Sigmoid colon (tissue), 4 donors: ENCODE measurements around the gene CDK5R1.

Experiments
- CTCF ChIP-seq, 4 experiments: fragments of 450-650 bp in 3 of 4; fragments of 200-600 bp in 1 of 4; IDR thresholded peaks; one replicate each; pipeline ENCODE4 v1.5.1; 2016 to 2019; ENCODE audit warnings: antibody characterized with exemption in 4 of 4, mild to moderate bottlenecking in 3 of 4, moderate library complexity in 2 of 4
- EP300 ChIP-seq, 4 donors: sonication (generic); formaldehyde crosslinking; IDR thresholded peaks; one replicate each; pipeline ENCODE4 v1.6.1; 2017; ENCODE audit warnings: antibody characterized with exemption in 4 of 4
- POLR2A ChIP-seq, 2 donors: fragments of 450-650 bp; IDR thresholded peaks; one replicate each; pipeline ENCODE4 v1.6.1; 2016; ENCODE audit warnings: antibody characterized with exemption in 2 of 2, mild to moderate bottlenecking in 2 of 2, moderate library complexity in 2 of 2
- POLR2AphosphoS5 ChIP-seq, 4 donors: sonication (generic); formaldehyde crosslinking; IDR thresholded peaks; one replicate each; pipeline ENCODE4 v1.6.1; 2017; ENCODE audit warnings: antibody characterized with exemption in 4 of 4

GRCh38 chr17:32445074-32445415 is 41.7 kb upstream of the CDK5R1 start:
- TF ChIP-seq CTCF (IDR thresholded peaks at IDR 0.05) (no peak), EP300 (IDR thresholded peaks at IDR 0.05) (no peak), POLR2A (IDR thresholded peaks at IDR 0.05) (no peak), POLR2AphosphoS5 (IDR thresholded peaks at IDR 0.05) (peak in 1 of 4 donors; percentile 16)
